K562 (cell line): ENCODE results near the gene NPR1.

Source experiments
- BHLHE40 ChIP-seq: IDR thresholded peaks from 2 replicates; pipeline ENCODE4 v1.6.1; 2011; ENCODE audit warnings: low read length, improper control_type of control experiment
- CHD4 ChIP-seq: fragments of 200-600 bp; sonication (generic); IDR thresholded peaks from 3 replicates; pipeline ENCODE4 v1.6.1; 2012; ENCODE audit warnings: low read depth, mild to moderate bottlenecking, mixed read lengths, low read length, inconsistent platforms; ENCODE audit not compliant: insufficient read depth, insufficient replicate concordance, poor library complexity, severe bottlenecking
- EGR1 ChIP-seq: fragments of 450-650 bp; conservative IDR thresholded peaks from 2 replicates; pipeline ENCODE4 v1.6.1; 2017; ENCODE audit warnings: mild to moderate bottlenecking
- EZH2 ChIP-seq: IDR thresholded peaks from 2 replicates; pipeline ENCODE4 v1.6.1; 2012; ENCODE audit warnings: low read depth, mild to moderate bottlenecking, inconsistent platforms, low read length, borderline replicate concordance
- HDAC6 ChIP-seq: IDR thresholded peaks from 2 replicates; pipeline ENCODE4 v1.6.1; 2012; ENCODE audit warnings: low read depth, mild to moderate bottlenecking, control low read depth, inconsistent platforms, low read length, moderate library complexity
- MYC ChIP-seq, 2 experiments: fragments of 250-450 bp in 1 of 2; sonication (Bioruptor Pico) in 1 of 2; IDR thresholded peaks; 2 replicates each; pipeline versions ENCODE4 v1.5.1 to v1.6.1; 2012 to 2021; ENCODE audit warnings: low read depth in 2 of 2, borderline replicate concordance in 1 of 2, improper control_type of control experiment in 1 of 2, low read length in 1 of 2, mild to moderate bottlenecking in 1 of 2, moderate library complexity in 1 of 2
- POLR2A ChIP-seq: fragments of 450-650 bp; conservative IDR thresholded peaks from 2 replicates; pipeline ENCODE4 v1.6.1; 2016
- RAD21 ChIP-seq, 2 experiments: fragments of 250-450 bp in 1 of 2; fragments of 450-650 bp in 1 of 2; sonication (Bioruptor Pico) in 1 of 2; formaldehyde crosslinking in 1 of 2; IDR thresholded peaks in 1 of 2; conservative IDR thresholded peaks in 1 of 2; 2 replicates each; pipeline versions ENCODE4 v1.4.0 to v1.8.0; 2020 to 2022; ENCODE audit warnings: mild to moderate bottlenecking in 2 of 2, moderate library complexity in 1 of 2
- RNF2 ChIP-seq: sonication (generic); IDR thresholded peaks from 2 replicates; pipeline ENCODE4 v1.6.1; 2016
- SMARCB1 ChIP-seq: IDR thresholded peaks from 2 replicates; pipeline ENCODE4 v1.6.1; 2011; ENCODE audit warnings: improper control_type of control experiment, low read depth; ENCODE audit not compliant: insufficient read length
- ZNF324 ChIP-seq: fragments of 250-450 bp; sonication (Bioruptor Pico); IDR thresholded peaks from 2 replicates; pipeline ENCODE4 v1.4.0; 2020; ENCODE audit warnings: mild to moderate bottlenecking
- TF ChIP-seq, protein P1 (sequence below): sonication (generic); formaldehyde crosslinking; IDR thresholded peaks from 2 replicates; pipeline ENCODE4 v1.8.1; 2023; ENCODE audit warnings: mild to moderate bottlenecking, missing genetic modification reagents
- TF ChIP-seq, protein P2 (sequence below), 3 experiments: IDR thresholded peaks in 2 of 3; conservative IDR thresholded peaks in 1 of 3; 2 replicates each; pipeline ENCODE4 v1.5.1; 2011 to 2012; ENCODE audit warnings: low read length in 3 of 3, mild to moderate bottlenecking in 3 of 3, control low read depth in 2 of 3, improper control_type of control experiment in 1 of 3, inconsistent platforms in 1 of 3, low read depth in 1 of 3, mixed read lengths in 1 of 3, moderate library complexity in 1 of 3; ENCODE audit not compliant: insufficient read depth in 2 of 3

DNA sequence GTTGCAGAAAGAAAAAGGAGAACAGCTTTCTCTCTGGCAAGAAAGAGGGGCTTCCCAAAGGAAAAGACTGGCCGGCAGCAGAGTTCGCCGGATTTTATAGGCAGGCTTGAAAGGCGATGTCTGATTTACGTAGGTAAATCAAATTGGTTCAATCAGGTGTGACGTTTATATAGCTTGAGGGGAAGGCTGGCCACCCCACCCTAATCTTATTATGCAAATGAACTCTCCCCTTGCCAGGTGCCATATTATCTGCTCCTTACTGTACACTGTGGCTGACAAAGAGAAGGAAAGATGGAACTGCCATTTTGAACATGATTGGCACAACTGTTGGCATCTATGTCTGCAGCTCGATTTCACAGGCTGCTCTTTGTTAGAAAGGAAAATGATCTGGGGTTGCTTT is 32.5 kb downstream of the NPR1 start:
- TF ChIP-seq BHLHE40 = no peak
- TF ChIP-seq HDAC6 = no peak
- no peak for TF ChIP-seq RNF2
- no peak for TF ChIP-seq SMARCB1
- TF ChIP-seq POLR2A = no peak
- TF ChIP-seq, protein P1, sequence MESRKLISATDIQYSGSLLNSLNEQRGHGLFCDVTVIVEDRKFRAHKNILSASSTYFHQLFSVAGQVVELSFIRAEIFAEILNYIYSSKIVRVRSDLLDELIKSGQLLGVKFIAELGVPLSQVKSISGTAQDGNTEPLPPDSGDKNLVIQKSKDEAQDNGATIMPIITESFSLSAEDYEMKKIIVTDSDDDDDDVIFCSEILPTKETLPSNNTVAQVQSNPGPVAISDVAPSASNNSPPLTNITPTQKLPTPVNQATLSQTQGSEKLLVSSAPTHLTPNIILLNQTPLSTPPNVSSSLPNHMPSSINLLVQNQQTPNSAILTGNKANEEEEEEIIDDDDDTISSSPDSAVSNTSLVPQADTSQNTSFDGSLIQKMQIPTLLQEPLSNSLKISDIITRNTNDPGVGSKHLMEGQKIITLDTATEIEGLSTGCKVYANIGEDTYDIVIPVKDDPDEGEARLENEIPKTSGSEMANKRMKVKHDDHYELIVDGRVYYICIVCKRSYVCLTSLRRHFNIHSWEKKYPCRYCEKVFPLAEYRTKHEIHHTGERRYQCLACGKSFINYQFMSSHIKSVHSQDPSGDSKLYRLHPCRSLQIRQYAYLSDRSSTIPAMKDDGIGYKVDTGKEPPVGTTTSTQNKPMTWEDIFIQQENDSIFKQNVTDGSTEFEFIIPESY (CRISPR knock-in tag) = no peak
- no peak for TF ChIP-seq RAD21 (CRISPR knock-in tag; conservative IDR thresholded peaks at IDR 0.05 in 1 of 2, IDR thresholded peaks at IDR 0.05 in 1 of 2)
- TF ChIP-seq EGR1 = no peak
- no peak for TF ChIP-seq ZNF324 (CRISPR knock-in tag)
- no peak for TF ChIP-seq EZH2
- TF ChIP-seq, protein P2, sequence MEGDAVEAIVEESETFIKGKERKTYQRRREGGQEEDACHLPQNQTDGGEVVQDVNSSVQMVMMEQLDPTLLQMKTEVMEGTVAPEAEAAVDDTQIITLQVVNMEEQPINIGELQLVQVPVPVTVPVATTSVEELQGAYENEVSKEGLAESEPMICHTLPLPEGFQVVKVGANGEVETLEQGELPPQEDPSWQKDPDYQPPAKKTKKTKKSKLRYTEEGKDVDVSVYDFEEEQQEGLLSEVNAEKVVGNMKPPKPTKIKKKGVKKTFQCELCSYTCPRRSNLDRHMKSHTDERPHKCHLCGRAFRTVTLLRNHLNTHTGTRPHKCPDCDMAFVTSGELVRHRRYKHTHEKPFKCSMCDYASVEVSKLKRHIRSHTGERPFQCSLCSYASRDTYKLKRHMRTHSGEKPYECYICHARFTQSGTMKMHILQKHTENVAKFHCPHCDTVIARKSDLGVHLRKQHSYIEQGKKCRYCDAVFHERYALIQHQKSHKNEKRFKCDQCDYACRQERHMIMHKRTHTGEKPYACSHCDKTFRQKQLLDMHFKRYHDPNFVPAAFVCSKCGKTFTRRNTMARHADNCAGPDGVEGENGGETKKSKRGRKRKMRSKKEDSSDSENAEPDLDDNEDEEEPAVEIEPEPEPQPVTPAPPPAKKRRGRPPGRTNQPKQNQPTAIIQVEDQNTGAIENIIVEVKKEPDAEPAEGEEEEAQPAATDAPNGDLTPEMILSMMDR (IDR thresholded peaks at IDR 0.05 in 2 of 3, conservative IDR thresholded peaks at IDR 0.05 in 1 of 3; ENCODE audit: insufficient read depth in 2 of 3, low read depth in 1 of 3, low read length in 3 of 3) = no peak
- no peak for TF ChIP-seq CHD4
- no peak for TF ChIP-seq MYC (IDR thresholded peaks at IDR 0.05; ENCODE audit: low read depth, low read length)
- no peak for TF ChIP-seq MYC (CRISPR knock-in tag; IDR thresholded peaks at IDR 0.05; ENCODE audit: borderline replicate concordance, low read depth)
